ENCODE measurements around the gene YLPM1.

YLPM1 gene

DNA sequence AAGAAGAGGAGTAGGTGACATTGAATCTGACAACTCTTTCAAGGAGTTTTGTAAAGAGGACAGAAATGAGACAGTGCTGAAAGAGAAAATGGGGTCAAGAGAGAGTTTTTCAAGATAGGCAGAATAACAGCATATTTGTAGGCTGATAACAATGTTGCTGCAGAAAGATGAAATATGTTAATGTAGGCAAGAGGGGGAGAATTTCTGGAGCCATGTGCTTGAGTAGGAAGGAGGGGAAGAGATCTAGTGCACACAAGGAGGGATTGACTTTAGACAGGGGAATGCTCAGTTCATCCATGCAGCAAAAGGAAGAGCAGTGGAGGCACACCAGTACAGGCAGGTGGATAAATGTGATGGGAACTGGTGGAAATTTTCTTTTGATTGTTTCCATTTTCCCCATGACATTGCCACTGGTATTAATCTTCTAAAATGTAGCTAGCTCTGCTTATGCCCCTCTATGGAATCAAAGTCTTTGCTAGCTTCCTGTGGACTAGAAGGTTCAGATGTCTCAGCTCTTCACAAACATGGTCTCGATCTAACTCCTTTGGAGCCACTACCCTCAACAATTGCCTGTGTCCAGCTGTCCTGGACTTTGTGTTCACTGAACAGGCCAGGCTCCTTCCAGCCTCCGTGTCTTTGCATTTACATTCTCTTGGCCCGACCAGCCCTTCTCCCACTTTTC lies 103.7 kb downstream of the YLPM1 start:
- DNase-seq (ENCODE audit: low read depth in 2 of 3, low spot score in 1 of 3), result no peak

DNA sequence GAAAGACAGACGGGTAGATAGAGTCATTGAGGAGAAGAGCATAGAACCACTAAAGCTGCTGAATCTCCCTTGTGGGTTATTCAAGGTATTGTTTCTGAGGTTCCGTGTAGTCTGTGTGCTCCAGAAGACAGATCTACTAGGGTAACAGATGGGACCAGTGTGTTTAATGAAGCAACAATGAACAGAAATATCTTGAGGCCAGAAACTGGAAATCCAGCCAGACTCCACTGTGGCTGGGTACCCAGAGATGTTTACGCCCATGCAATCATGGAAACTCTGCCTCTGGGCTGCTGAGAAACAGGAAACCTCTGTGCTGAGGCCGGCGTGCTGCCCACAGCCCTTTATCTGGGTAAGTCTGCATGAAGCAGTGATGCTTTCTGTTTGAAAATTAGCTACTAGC lies 104.6 kb downstream of the YLPM1 start:
- peak in 2 of 3 donors; percentile 43 to 44 for DNase-seq (ENCODE audit: low read depth in 2 of 3, low spot score in 1 of 3)

DNA sequence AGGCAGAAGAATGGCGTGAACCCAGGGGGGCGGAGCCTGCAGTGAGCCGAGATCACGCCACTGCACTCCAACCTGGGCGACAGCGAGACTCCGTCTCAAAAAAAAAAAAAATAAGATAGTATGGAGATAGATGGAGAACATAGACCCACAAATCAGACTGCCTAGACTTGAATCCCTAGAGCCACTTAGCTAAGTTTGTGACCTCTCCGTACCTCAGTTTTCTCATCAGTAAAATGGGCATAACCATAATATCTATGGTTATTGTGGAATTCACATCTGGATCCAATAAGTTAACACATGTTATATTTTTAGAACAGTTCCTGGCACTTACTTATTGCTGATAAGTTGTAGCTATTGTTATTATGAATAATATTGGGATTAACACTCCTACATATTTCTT lies 105.6 kb downstream of the YLPM1 start:
- no peak for DNase-seq (ENCODE audit: low read depth in 2 of 3, low spot score in 1 of 3)

GRCh38 chr14:74871819-74872218 lies 108.7 kb downstream of the YLPM1 start:
- no peak for DNase-seq (ENCODE audit: low read depth in 2 of 3, low spot score in 1 of 3)

DNA sequence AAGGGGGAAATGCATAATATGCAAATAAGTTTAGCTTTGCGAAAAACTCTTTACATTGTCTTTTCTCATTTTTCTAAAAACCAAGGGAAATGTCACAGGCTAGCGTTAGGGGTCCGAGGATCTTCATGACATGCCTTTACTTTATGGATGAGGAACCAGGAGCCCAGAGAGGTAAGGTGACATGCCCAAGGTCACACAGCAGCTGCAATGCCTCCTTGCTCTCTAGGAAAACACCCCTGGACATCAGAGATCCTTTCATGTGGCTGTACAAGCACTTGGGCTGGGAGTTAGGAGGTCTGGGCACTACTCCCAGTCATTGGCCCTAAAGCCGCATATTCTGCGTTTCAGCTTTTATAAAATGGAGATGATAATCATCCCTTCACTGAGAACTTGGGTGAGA lies 112.1 kb downstream of the YLPM1 start:
- DNase-seq (ENCODE audit: low read depth in 2 of 3, low spot score in 1 of 3), result no peak

- DNase-seq (ENCODE audit: low read depth in 2 of 3, low spot score in 1 of 3), result no peak
Observed at GRCh38 chr14:74875941-74876913, 113.1 kb downstream of the YLPM1 start, which contains the start of gene PROX2. Gene PROX2, minus strand, starts transcription at chr14:74876145. Its CDS starts 12,311 bp downstream, at chr14:74863834.

- DNase-seq (ENCODE audit: low read depth in 2 of 3, low spot score in 1 of 3), result no peak
Observed at GRCh38 chr14:74879427-74880182, 116.5 kb downstream of the YLPM1 start.

DNA sequence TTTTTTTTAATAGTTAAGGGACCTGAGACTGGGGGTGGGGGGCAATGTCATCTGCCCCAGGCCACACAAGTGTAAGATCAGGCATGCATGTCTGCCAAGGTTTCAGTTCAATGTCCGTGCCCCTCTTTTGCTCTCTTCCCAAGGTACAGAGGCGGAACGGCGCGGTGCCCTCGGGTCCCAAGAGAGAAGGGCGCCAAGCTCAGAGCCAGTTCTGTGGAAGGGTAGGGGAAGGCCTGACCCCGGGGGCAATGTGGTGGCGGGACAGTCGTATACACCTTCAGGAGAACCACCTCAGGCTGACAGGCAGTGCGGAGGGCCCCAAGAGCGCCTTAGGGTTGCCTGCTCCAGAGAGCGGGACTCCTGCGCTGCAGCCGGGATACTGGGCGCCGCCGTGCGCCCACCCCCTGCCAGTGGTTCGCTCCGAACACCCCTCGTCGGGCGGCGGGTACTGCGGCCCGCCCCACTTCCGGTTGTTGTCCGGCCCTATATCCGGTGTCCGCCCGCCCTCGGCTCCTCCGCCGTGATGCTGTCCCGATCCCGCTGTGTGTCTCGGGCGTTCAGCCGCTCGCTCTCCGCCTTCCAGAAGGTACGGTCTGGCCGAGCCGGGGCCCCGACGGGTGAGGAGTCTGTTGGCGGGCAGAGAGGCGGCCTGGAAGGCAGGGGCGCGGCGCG lies 118.5 kb downstream of the YLPM1 start, which contains the start of gene DLST:
Gene DLST, plus strand, starts transcription at position 486 of the 672 bp plus-strand sequence. Its CDS starts 38 bp downstream, at position 524.
- DNase-seq (ENCODE audit: low read depth in 2 of 3, low spot score in 1 of 3), result peak; percentile 79 to 89 (median 87)

GRCh38 chr14:74882103-74882920 lies 119.2 kb downstream of the YLPM1 start:
- DNase-seq (ENCODE audit: low read depth in 2 of 3, low spot score in 1 of 3), result peak in 2 of 3 donors; percentile 34 to 37
